ENCODE results near the gene RTKN. TPM values are rescaled to one million over a fixed set of nuclear protein-coding genes. Genes with fewer than 3 reads are reported as not detected.

The RTKN gene
- total RNA-seq, 5 donors from 2014 or later (not counting 1 experiment from before 2014, with no cell fraction given), result 0.93 to 1.7 (median 0.96) TPM; not detected in 1

- Mint-ChIP-seq H3K4me3 (no peak overlapping the region), H3K9me3 (no peaks in the 10 kb centered on the region), H3K27me3 (peaks cover 12 to 27% of the 10 kb centered on the region in 2 donors), H3K4me1 (peaks cover 7 to 11% (median 10%) of the 10 kb centered on the region in 3 donors), H3K27ac (no peak overlapping the region), H3K36me3 (no peaks in the 10 kb centered on the region)
- H3K27ac ChIP-seq (ENCODE audit: low read length), result no peak overlapping the region
- peaks cover 0 to 33% of the 10 kb centered on the region in 2 experiments for H3K27me3 ChIP-seq (replicated peaks in 1 of 2; ENCODE audit: control insufficient read depth in 2 of 2, extremely low read depth in 1 of 2, insufficient read depth in 2 of 2, low read length in 1 of 2)
- CTCF ChIA-PET, result no interaction called here
- WGBS (ENCODE audit: insufficient coverage), result 73% methylated on average over 4 of the region's 6 CpGs
- no peak overlapping the region for H3K4me3 ChIP-seq (ENCODE audit: control insufficient read depth in 1 of 2, extremely low read depth in 1 of 2, low read length in 1 of 2)
- H3K36me3 ChIP-seq (ENCODE audit: control insufficient read depth in 2 of 2, extremely low read depth in 1 of 2, insufficient read depth in 1 of 2, low read length in 1 of 2), result no peaks in the 10 kb centered on the region
- no peak for ATAC-seq (replicated peaks in 1 of 4)
- H3K9me3 ChIP-seq, result no peaks in the 10 kb centered on the region
- peaks cover 0 to 24% of the 10 kb centered on the region in 2 experiments for H3K4me1 ChIP-seq (ENCODE audit: control insufficient read depth in 1 of 2, extremely low read depth in 1 of 2, insufficient read depth in 2 of 2, low read length in 2 of 2)
- DNase-seq, result no peak
- POLR2A ChIA-PET, result no interaction called here
Observed at GRCh38 chr2:74436848-74437695, 4.7 kb downstream of the RTKN start.

DNA sequence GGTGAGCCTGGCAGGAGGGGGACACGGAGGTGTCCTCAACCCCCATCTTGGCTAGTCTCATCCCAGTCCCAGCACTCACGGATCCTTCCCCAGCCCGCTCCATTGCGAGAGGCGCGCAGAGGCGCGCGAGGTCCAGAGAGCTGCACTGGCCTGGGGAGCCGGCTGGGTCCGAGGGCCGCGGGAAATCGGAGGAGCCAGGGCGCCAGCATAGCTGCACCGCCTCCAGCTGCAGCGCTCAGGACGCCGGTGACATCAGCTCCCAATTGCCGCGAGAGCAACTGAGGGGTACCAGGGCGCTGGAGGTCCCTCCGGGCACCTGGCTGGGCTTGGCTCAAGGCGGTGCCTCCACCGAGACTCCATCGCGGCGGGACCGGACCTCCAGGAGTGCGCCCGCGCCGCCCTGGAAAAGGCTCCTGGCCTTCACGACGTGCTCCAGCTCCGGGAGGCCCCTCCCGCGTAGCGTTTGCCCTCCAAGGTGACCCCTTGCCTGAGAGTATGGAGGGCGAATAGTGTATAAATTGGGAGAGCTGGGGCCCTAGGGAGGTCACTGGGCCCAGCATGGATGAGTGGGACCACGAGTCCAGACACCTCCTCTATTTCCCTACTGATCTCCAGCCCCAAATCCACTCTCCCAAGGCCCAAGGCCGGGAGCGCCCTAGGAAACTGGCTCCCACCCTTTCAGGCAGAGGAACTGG, 5.5 kb downstream of the RTKN start:
- peaks cover 0 to 16% of the 10 kb centered on the region in 2 experiments for H3K4me1 ChIP-seq (ENCODE audit: control insufficient read depth in 1 of 2, extremely low read depth in 1 of 2, insufficient read depth in 2 of 2, low read length in 2 of 2)
- H3K36me3 Mint-ChIP-seq, result no peaks in the 10 kb centered on the region
- H3K9me3 Mint-ChIP-seq, result no peaks in the 10 kb centered on the region
- no peaks in the 10 kb centered on the region for H3K36me3 ChIP-seq (ENCODE audit: control insufficient read depth in 2 of 2, extremely low read depth in 1 of 2, insufficient read depth in 1 of 2, low read length in 1 of 2)
- DNase-seq (no peak), ATAC-seq (replicated peaks in 1 of 4) (no peak)
- peaks cover 11 to 24% of the 10 kb centered on the region in 2 donors for H3K27me3 Mint-ChIP-seq
- 95% methylated on average over 37 of the region's 43 CpGs for WGBS (ENCODE audit: insufficient coverage)
- ChIA-PET POLR2A (interaction anchor here in 1 of 2 donors (0.6 kb wide), 1 partner anchor 26 kb away, joined by 18 read pairs; no protein-coding TSS in a partner anchor), CTCF (no interaction called here)
- H3K4me1 Mint-ChIP-seq, result peaks cover 6 to 10% (median 10%) of the 10 kb centered on the region in 3 donors
- no peak overlapping the region for H3K4me3 Mint-ChIP-seq
- H3K4me3 ChIP-seq (ENCODE audit: control insufficient read depth in 1 of 2, extremely low read depth in 1 of 2, low read length in 1 of 2), result no peak overlapping the region
- H3K9me3 ChIP-seq, result no peaks in the 10 kb centered on the region
- peaks cover 0 to 26% of the 10 kb centered on the region in 2 experiments for H3K27me3 ChIP-seq (replicated peaks in 1 of 2; ENCODE audit: control insufficient read depth in 2 of 2, extremely low read depth in 1 of 2, insufficient read depth in 2 of 2, low read length in 1 of 2)
- no peak overlapping the region for H3K27ac ChIP-seq (ENCODE audit: low read length)
- no peak overlapping the region for H3K27ac Mint-ChIP-seq

GRCh38 chr2:74430502-74430901, 11.2 kb downstream of the RTKN start:
- Histone ChIP-seq H3K4me1 (ENCODE audit: control insufficient read depth in 1 of 2, extremely low read depth in 1 of 2, insufficient read depth in 2 of 2, low read length in 2 of 2) (no peaks in the 10 kb centered on the region), H3K36me3 (ENCODE audit: control insufficient read depth in 2 of 2, extremely low read depth in 1 of 2, insufficient read depth in 1 of 2, low read length in 1 of 2) (peaks cover 0 to 9% of the 10 kb centered on the region in 2 donors), H3K27ac (ENCODE audit: low read length) (no peak overlapping the region), H3K9me3 (no peaks in the 10 kb centered on the region), H3K27me3 (replicated peaks in 1 of 2; ENCODE audit: control insufficient read depth in 2 of 2, extremely low read depth in 1 of 2, insufficient read depth in 2 of 2, low read length in 1 of 2) (no peaks in the 10 kb centered on the region), H3K4me3 (ENCODE audit: control insufficient read depth in 1 of 2, extremely low read depth in 1 of 2, low read length in 1 of 2) (no peak overlapping the region)
- H3K9me3 Mint-ChIP-seq, result no peaks in the 10 kb centered on the region
- H3K4me1 Mint-ChIP-seq, result no peaks in the 10 kb centered on the region
- ATAC-seq (replicated peaks in 1 of 4), result no peak
- ChIA-PET POLR2A (interaction anchor here (0.6 to 1.4 kb wide), 3 partner anchors 12 to 22 kb away, joined by 4 to 8 read pairs (median 5); no protein-coding TSS in a partner anchor), CTCF (no interaction called here)
- no peak for DNase-seq
- no peak overlapping the region for H3K4me3 Mint-ChIP-seq
- H3K36me3 Mint-ChIP-seq, result peaks cover 3% of the 10 kb centered on the region
- H3K27ac Mint-ChIP-seq, result no peak overlapping the region
- H3K27me3 Mint-ChIP-seq, result no peaks in the 10 kb centered on the region
- 86% methylated on average over 8 of the region's 11 CpGs for WGBS (ENCODE audit: insufficient coverage)

GRCh38 chr2:74429487-74430451, 12.0 kb downstream of the RTKN start:
- CTCF ChIA-PET, result interaction anchor here in 1 of 2 donors (0.5 kb wide), 1 partner anchor 14 kb away, joined by 3 read pairs; no protein-coding TSS in a partner anchor
- peaks cover 9% of the 10 kb centered on the region for H3K36me3 Mint-ChIP-seq
- no peaks in the 10 kb centered on the region for H3K9me3 ChIP-seq

GRCh38 chr2:74428675-74429074, 13.1 kb downstream of the RTKN start:
- no peaks in the 10 kb centered on the region for H3K27me3 Mint-ChIP-seq
- CTCF ChIA-PET, result interaction anchor here in 1 of 2 donors (0.5 kb wide), 1 partner anchor 13 kb away, joined by 3 read pairs; no protein-coding TSS in a partner anchor
- ATAC-seq (replicated peaks in 1 of 4) (no peak), DNase-seq (no peak)
- Histone ChIP-seq H3K27ac (ENCODE audit: low read length) (no peak overlapping the region), H3K36me3 (ENCODE audit: control insufficient read depth in 2 of 2, extremely low read depth in 1 of 2, insufficient read depth in 1 of 2, low read length in 1 of 2) (peaks cover 0 to 20% of the 10 kb centered on the region in 2 donors), H3K4me1 (ENCODE audit: control insufficient read depth in 1 of 2, extremely low read depth in 1 of 2, insufficient read depth in 2 of 2, low read length in 2 of 2) (no peaks in the 10 kb centered on the region), H3K27me3 (replicated peaks in 1 of 2; ENCODE audit: control insufficient read depth in 2 of 2, extremely low read depth in 1 of 2, insufficient read depth in 2 of 2, low read length in 1 of 2) (no peaks in the 10 kb centered on the region), H3K9me3 (no peaks in the 10 kb centered on the region), H3K4me3 (ENCODE audit: control insufficient read depth in 1 of 2, extremely low read depth in 1 of 2, low read length in 1 of 2) (no peak overlapping the region)
- 100% methylated on average over 1 of the region's 5 CpGs for WGBS (ENCODE audit: insufficient coverage)
- H3K27ac Mint-ChIP-seq, result no peak overlapping the region
- no peaks in the 10 kb centered on the region for H3K4me1 Mint-ChIP-seq
- no peak overlapping the region for H3K4me3 Mint-ChIP-seq
- POLR2A ChIA-PET, result no interaction called here
- H3K9me3 Mint-ChIP-seq, result no peaks in the 10 kb centered on the region
- peaks cover 11% of the 10 kb centered on the region for H3K36me3 Mint-ChIP-seq

More at GRCh38 chr2:74429487-74430451, 12.0 kb downstream of the RTKN start:
- H3K27ac ChIP-seq (ENCODE audit: low read length), result no peak overlapping the region
- H3K4me3 ChIP-seq (ENCODE audit: control insufficient read depth in 1 of 2, extremely low read depth in 1 of 2, low read length in 1 of 2), result no peak overlapping the region
- no peaks in the 10 kb centered on the region for H3K4me1 ChIP-seq (ENCODE audit: control insufficient read depth in 1 of 2, extremely low read depth in 1 of 2, insufficient read depth in 2 of 2, low read length in 2 of 2)
- DNase-seq (no peak), ATAC-seq (replicated peaks in 1 of 4) (peak in 1 of 4 experiments; percentile 9)
- WGBS (ENCODE audit: insufficient coverage), result 89% methylated on average over 9 of the region's 18 CpGs
- no peaks in the 10 kb centered on the region for H3K27me3 Mint-ChIP-seq
- no peak overlapping the region for H3K4me3 Mint-ChIP-seq
- POLR2A ChIA-PET, result interaction anchor here in 1 of 2 donors (1.4 kb wide), 1 partner anchor 12 kb away, joined by 4 read pairs; no protein-coding TSS in a partner anchor
- H3K4me1 Mint-ChIP-seq, result no peaks in the 10 kb centered on the region
- no peaks in the 10 kb centered on the region for H3K9me3 Mint-ChIP-seq
- H3K36me3 ChIP-seq (ENCODE audit: control insufficient read depth in 2 of 2, extremely low read depth in 1 of 2, insufficient read depth in 1 of 2, low read length in 1 of 2), result peaks cover 0 to 16% of the 10 kb centered on the region in 2 donors
- H3K27me3 ChIP-seq (replicated peaks in 1 of 2; ENCODE audit: control insufficient read depth in 2 of 2, extremely low read depth in 1 of 2, insufficient read depth in 2 of 2, low read length in 1 of 2), result no peaks in the 10 kb centered on the region
- H3K27ac Mint-ChIP-seq, result no peak overlapping the region
